HUES64 (cell line): ENCODE results near the gene TTC9C.

Experiments
- H3K27ac ChIP-seq: 2 replicates; pipeline ENCODE4 v1.7.0; 2013; ENCODE audit warnings: low read depth, low read length, inconsistent platforms
- H3K27me3 ChIP-seq: 2 replicates; pipeline ENCODE4 v1.6.1; 2013; ENCODE audit warnings: mild to moderate bottlenecking, low read length; ENCODE audit not compliant: insufficient read depth
- H3K36me3 ChIP-seq: 2 replicates; pipeline ENCODE4 v1.6.1; 2013; ENCODE audit warnings: mild to moderate bottlenecking, low read length; ENCODE audit not compliant: insufficient read depth
- H3K4me1 ChIP-seq: 2 replicates; pipeline ENCODE4 v1.6.1; 2013; ENCODE audit warnings: mild to moderate bottlenecking, low read length, moderate library complexity; ENCODE audit not compliant: insufficient read depth
- H3K4me3 ChIP-seq: 2 replicates; pipeline ENCODE4 v1.5.1; 2013; ENCODE audit warnings: mild to moderate bottlenecking, low read length, moderate library complexity
- H3K9ac ChIP-seq: 2 replicates; pipeline ENCODE4 v1.6.1; 2013; ENCODE audit warnings: mild to moderate bottlenecking, low read depth, low read length
- H3K9me3 ChIP-seq: 2 replicates; pipeline ENCODE4 v1.6.1; 2013; ENCODE audit warnings: low read depth, low read length; ENCODE audit not compliant: insufficient read depth
- WGBS: fragments of 150-250, 120-280 bp; methylation state at CpG from one replicate; pipeline ENCODE4 v1.1.7; 2013; ENCODE audit warnings: missing lambda C conversion rate; 5-methylcytosine and 5-hydroxymethylcytosine counted together

TTC9C gene

GRCh38 chr11:62777389-62777788, 49.1 kb downstream of the TTC9C start:
- no peaks in the 10 kb centered on the region for H3K9me3 ChIP-seq
- 93% methylated on average over 2 of the region's 2 CpGs for WGBS
- H3K27ac ChIP-seq = no peak overlapping the region
- no peaks in the 10 kb centered on the region for H3K27me3 ChIP-seq
- H3K4me3 ChIP-seq = no peak overlapping the region
- no peaks in the 10 kb centered on the region for H3K4me1 ChIP-seq
- H3K36me3 ChIP-seq = peaks cover 49% of the 10 kb centered on the region
- no peak overlapping the region for H3K9ac ChIP-seq

- 89% methylated on average over 3 of the region's 3 CpGs for WGBS
- peaks cover 56% of the 10 kb centered on the region for H3K36me3 ChIP-seq
- H3K27me3 ChIP-seq = no peaks in the 10 kb centered on the region
- H3K9me3 ChIP-seq = no peaks in the 10 kb centered on the region
- no peak overlapping the region for H3K27ac ChIP-seq
- no peak overlapping the region for H3K9ac ChIP-seq
- H3K4me3 ChIP-seq = no peak overlapping the region
- no peaks in the 10 kb centered on the region for H3K4me1 ChIP-seq
These were observed 50.2 kb downstream of the TTC9C start for GRCh38 chr11:62778441-62778840.

GRCh38 chr11:62782753-62783152, 54.5 kb downstream of the TTC9C start:
- 99% methylated on average over 7 of the region's 7 CpGs for WGBS
- no peaks in the 10 kb centered on the region for H3K27me3 ChIP-seq
- peaks cover 50% of the 10 kb centered on the region for H3K36me3 ChIP-seq
- H3K27ac ChIP-seq = no peak overlapping the region
- H3K9me3 ChIP-seq = no peaks in the 10 kb centered on the region
- no peaks in the 10 kb centered on the region; the same call in 1 of the 2 replicates for H3K4me1 ChIP-seq
- no peak overlapping the region for H3K9ac ChIP-seq
- no peak overlapping the region for H3K4me3 ChIP-seq

- H3K36me3 ChIP-seq = peaks cover 54% of the 10 kb centered on the region
These were observed 58.2 kb downstream of the TTC9C start for GRCh38 chr11:62786318-62787004.

GRCh38 chr11:62787005-62787759, 58.9 kb downstream of the TTC9C start, which contains the start of gene TMEM179B:
Gene TMEM179B (plus strand): TSS chr11:62787402. CDS start chr11:62787432, 30 bp downstream.
- peaks cover 50% of the 10 kb centered on the region for H3K36me3 ChIP-seq

More at GRCh38 chr11:62786318-62787004, 58.2 kb downstream of the TTC9C start:
- H3K9ac ChIP-seq = peak overlapping the region; percentile 92
- whole genome bisulfite sequencing = 4% methylated on average over 51 of the region's 51 CpGs
- no peaks in the 10 kb centered on the region; the same call in 1 of the 2 replicates for H3K4me1 ChIP-seq
- no peaks in the 10 kb centered on the region for H3K27me3 ChIP-seq
- no peaks in the 10 kb centered on the region for H3K9me3 ChIP-seq
- H3K27ac ChIP-seq = peak overlapping the region; percentile 95; the same call in 1 of the 2 replicates
- H3K4me3 ChIP-seq = peak overlapping the region; percentile 84

More at GRCh38 chr11:62787005-62787759, 58.9 kb downstream of the TTC9C start, which contains the start of gene TMEM179B:
- Histone ChIP-seq H3K4me1 (peaks cover 2% of the 10 kb centered on the region; the same call in 1 of the 2 replicates), H3K4me3 (peak within 1 kb of the TSS; percentile 84), H3K9ac (peak within 1 kb of the TSS; percentile 92), H3K27me3 (no peaks in the 10 kb centered on the region), H3K27ac (peak within 1 kb of the TSS; percentile 95), H3K9me3 (no peaks in the 10 kb centered on the region)
- under 1% methylated on average over 88 of the region's 88 CpGs for WGBS
